Gastrocnemius medialis (tissue), 4 donors: ENCODE data around the gene PCK2. TPM values are rescaled to one million over a fixed set of nuclear protein-coding genes. Genes with fewer than 3 reads are reported as not detected.

ENCODE experiments used
- ATAC-seq, 2 donors: fragments of 150-250 bp; one replicate each; pipeline ENCODE4 v1.9.1; 2016
- DNase-seq, 2 donors: peaks; one replicate each; pipeline ENCODE4 v3.0.0-alpha.2; 2019
- H3K27ac ChIP-seq, 4 donors: fragments of 200-600 bp; sonication (generic); 1 replicate in 1 of 4; 2 replicates in 3 of 4; pipeline ENCODE4 v1.5.1; 2016 to 2018; ENCODE audit warnings: mild to moderate bottlenecking in 2 of 4, moderate library complexity in 1 of 4
- H3K27me3 ChIP-seq, 3 donors: fragments of 200-600 bp; sonication (generic) in 2 of 3; 1 replicate in 1 of 3; 2 replicates in 2 of 3; pipeline versions ENCODE4 v1.5.1 to v1.6.0; 2016 to 2019; ENCODE audit warnings: mild to moderate bottlenecking in 1 of 3, moderate library complexity in 1 of 3
- H3K36me3 ChIP-seq, 2 donors: fragments of 200-600 bp; sonication (generic) in 1 of 2; one replicate each; pipeline ENCODE4 v1.5.1; 2017 to 2018
- H3K4me1 ChIP-seq, 2 donors: fragments of 200-600 bp; sonication (generic) in 1 of 2; one replicate each; pipeline ENCODE4 v1.5.1; 2016 to 2017; ENCODE audit warnings: mild to moderate bottlenecking in 2 of 2
- H3K4me3 ChIP-seq, 4 donors: fragments of 200-600 bp; sonication (generic) in 3 of 4; 1 replicate in 1 of 4; 2 replicates in 3 of 4; pipeline ENCODE4 v1.5.1; 2016 to 2019; ENCODE audit warnings: mild to moderate bottlenecking in 2 of 4
- H3K9me3 ChIP-seq, 3 donors: fragments of 200-600 bp; sonication (generic) in 2 of 3; 1 replicate in 1 of 3; 2 replicates in 2 of 3; pipeline ENCODE4 v1.5.1; 2016 to 2019
- POLR2A ChIP-seq, 2 donors: fragments of 450-650 bp; IDR thresholded peaks; one replicate each; pipeline ENCODE4 v1.6.1; 2017; ENCODE audit warnings: antibody characterized with exemption in 2 of 2, mild to moderate bottlenecking in 2 of 2, moderate library complexity in 2 of 2
- in situ Hi-C, 4 donors: fragments of 200-750 bp; cut with MboI; loops; one replicate each; pipeline versions ENCODE4 v1.15.0 to v1.8.0; 2017; ENCODE audit warnings: low sequenced_read_pairs in 4 of 4
- intact Hi-C: fragments of 100-400 bp; cut with DNase I; formaldehyde crosslinking; loops from one replicate; pipeline ENCODE4 v1.15.1; 2023; ENCODE audit warnings: low total_unique reads
- total RNA-seq, 4 donors: library from RNA; depleted of rRNA; stranded (reverse); fragments of >200 nt; gene quantifications; one replicate each; pipeline versions ENCODE4 v1.1.0 to v1.2.3, GENCODE V29; 2016
- TF ChIP-seq, protein P1 (sequence below), 5 experiments: fragments of 450-650 bp in 3 of 5; fragments of 200-600 bp in 2 of 5; sonication (generic) in 2 of 5; IDR thresholded peaks in 4 of 5; conservative IDR thresholded peaks in 1 of 5; 1 replicate in 4 of 5; 2 replicates in 1 of 5; pipeline ENCODE4 v1.5.1; 2016 to 2019; ENCODE audit warnings: antibody characterized with exemption in 5 of 5, mild to moderate bottlenecking in 3 of 5, moderate library complexity in 3 of 5

Gene PCK2
- total RNA-seq, 4 donors from 2014 or later = 1.9 to 9.8 (median 3.6) TPM

GRCh38 chr14:24130717-24131548, 36.8 kb downstream of the PCK2 start:
- no peaks in the 10 kb centered on the region for H3K36me3 ChIP-seq
- DNase-seq (peak; percentile 77 to 90), ATAC-seq (peak; percentile 79 to 89)
- peaks cover 34 to 40% of the 10 kb centered on the region in 2 donors for H3K4me1 ChIP-seq
- no peaks in the 10 kb centered on the region for H3K9me3 ChIP-seq
- no peaks in the 10 kb centered on the region for H3K27me3 ChIP-seq
- H3K4me3 ChIP-seq = peak overlapping the region; percentile 44 to 56 (median 48)
- TF ChIP-seq, protein P1, sequence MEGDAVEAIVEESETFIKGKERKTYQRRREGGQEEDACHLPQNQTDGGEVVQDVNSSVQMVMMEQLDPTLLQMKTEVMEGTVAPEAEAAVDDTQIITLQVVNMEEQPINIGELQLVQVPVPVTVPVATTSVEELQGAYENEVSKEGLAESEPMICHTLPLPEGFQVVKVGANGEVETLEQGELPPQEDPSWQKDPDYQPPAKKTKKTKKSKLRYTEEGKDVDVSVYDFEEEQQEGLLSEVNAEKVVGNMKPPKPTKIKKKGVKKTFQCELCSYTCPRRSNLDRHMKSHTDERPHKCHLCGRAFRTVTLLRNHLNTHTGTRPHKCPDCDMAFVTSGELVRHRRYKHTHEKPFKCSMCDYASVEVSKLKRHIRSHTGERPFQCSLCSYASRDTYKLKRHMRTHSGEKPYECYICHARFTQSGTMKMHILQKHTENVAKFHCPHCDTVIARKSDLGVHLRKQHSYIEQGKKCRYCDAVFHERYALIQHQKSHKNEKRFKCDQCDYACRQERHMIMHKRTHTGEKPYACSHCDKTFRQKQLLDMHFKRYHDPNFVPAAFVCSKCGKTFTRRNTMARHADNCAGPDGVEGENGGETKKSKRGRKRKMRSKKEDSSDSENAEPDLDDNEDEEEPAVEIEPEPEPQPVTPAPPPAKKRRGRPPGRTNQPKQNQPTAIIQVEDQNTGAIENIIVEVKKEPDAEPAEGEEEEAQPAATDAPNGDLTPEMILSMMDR (IDR thresholded peaks at IDR 0.05 in 4 of 5, conservative IDR thresholded peaks at IDR 0.05 in 1 of 5) = no peak
- TF ChIP-seq POLR2A (IDR thresholded peaks at IDR 0.05) = peak in 1 of 2 donors; percentile 40
- H3K27ac ChIP-seq = peak overlapping the region; percentile 95 to 99 (median 98)
- in situ Hi-C loops = loop anchor here in 1 of 4 donors (25.0 kb wide), 1 partner anchor 819 kb away; the partner anchor contains the start of genes BCL2L2, PABPN1 and PPP1R3E
- intact Hi-C loops = loop anchor here (1.0 kb wide), 1 partner anchor 17 kb away; the partner anchor contains the start of genes DCAF11 and NRL

DNA sequence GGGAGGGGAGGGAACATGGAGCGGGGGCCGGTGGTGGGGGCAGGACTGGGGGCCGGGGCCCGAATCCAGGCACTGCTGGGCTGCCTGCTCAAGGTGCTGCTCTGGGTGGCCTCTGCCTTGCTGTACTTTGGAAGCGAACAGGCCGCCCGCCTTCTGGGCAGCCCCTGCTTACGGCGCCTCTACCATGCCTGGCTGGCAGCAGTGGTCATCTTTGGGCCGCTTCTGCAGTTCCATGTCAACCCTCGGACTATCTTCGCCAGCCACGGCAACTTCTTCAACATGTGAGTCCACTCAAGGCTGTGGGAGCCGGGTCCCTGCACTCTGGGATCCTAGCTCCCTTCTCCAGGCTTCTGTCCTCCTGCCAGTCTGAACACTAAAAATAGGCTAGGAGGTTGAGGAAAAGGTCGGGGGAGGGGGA, 37.4 kb downstream of the PCK2 start:
- peak; percentile 27 to 58 for ATAC-seq
- DNase-seq = peak in 1 of 2 donors; percentile 61
- no peaks in the 10 kb centered on the region for H3K27me3 ChIP-seq
- no peaks in the 10 kb centered on the region for H3K36me3 ChIP-seq
- peak overlapping the region; percentile 95 to 99 (median 98) for H3K27ac ChIP-seq
- intact Hi-C loops (loop anchor here (1.0 kb wide), 1 partner anchor 17 kb away; the partner anchor contains the start of genes DCAF11 and NRL), in situ Hi-C loops (loop anchor here in 1 of 4 donors (25.0 kb wide), 1 partner anchor 819 kb away; the partner anchor contains the start of genes BCL2L2, PABPN1 and PPP1R3E)
- peaks cover 34 to 42% of the 10 kb centered on the region in 2 donors for H3K4me1 ChIP-seq
- TF ChIP-seq, protein P1 (IDR thresholded peaks at IDR 0.05 in 4 of 5, conservative IDR thresholded peaks at IDR 0.05 in 1 of 5) = no peak
- TF ChIP-seq POLR2A (IDR thresholded peaks at IDR 0.05) = no peak
- peak overlapping the region; percentile 44 to 56 (median 48) for H3K4me3 ChIP-seq
- no peaks in the 10 kb centered on the region for H3K9me3 ChIP-seq

GRCh38 chr14:24132061-24132685, 38.1 kb downstream of the PCK2 start:
- Histone ChIP-seq H3K4me3 (peak overlapping the region; percentile 44 to 56 (median 48)), H3K36me3 (peaks cover 0 to 1% of the 10 kb centered on the region in 2 donors), H3K27ac (peak overlapping the region; percentile 95 to 99 (median 98)), H3K27me3 (no peaks in the 10 kb centered on the region), H3K9me3 (no peaks in the 10 kb centered on the region), H3K4me1 (peaks cover 40 to 48% of the 10 kb centered on the region in 2 donors)
- peak in 1 of 2 donors; percentile 69 for DNase-seq
- peak; percentile 5 to 14 for ATAC-seq
- in situ Hi-C loops = loop anchor here in 1 of 4 donors (25.0 kb wide), 1 partner anchor 820 kb away; the partner anchor contains the start of genes BCL2L2, PABPN1 and PPP1R3E
- intact Hi-C loops = no loop called here
- TF ChIP-seq POLR2A (IDR thresholded peaks at IDR 0.05) = peak in 1 of 2 donors; percentile 22
- TF ChIP-seq, protein P1 (IDR thresholded peaks at IDR 0.05 in 4 of 5, conservative IDR thresholded peaks at IDR 0.05 in 1 of 5) = no peak

DNA sequence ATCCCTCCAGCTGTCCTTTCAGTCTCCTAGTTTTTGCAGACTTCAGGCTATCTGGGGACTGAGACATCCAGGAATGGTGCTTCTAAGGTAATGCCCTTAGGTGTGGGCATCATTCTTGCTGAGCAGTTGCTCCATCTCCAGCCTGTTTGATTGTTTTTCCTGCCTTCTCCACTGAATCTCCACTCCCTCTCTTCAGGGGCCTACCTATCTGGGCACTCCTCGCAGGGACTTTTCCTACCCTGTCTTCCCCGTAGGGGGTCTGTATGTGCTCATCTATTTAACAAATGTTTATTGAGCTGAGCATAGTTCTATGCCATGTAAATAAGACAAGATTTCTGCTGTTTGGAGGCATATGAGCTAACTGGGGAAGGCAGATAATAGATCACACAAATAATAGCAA, 38.9 kb downstream of the PCK2 start:
- no peaks in the 10 kb centered on the region for H3K27me3 ChIP-seq
- in situ Hi-C loops (loop anchor here in 1 of 4 donors (25.0 kb wide), 1 partner anchor 821 kb away; the partner anchor contains the start of genes BCL2L2, PABPN1 and PPP1R3E), intact Hi-C loops (no loop called here)
- DNase-seq (no peak), ATAC-seq (no peak)
- no peaks in the 10 kb centered on the region for H3K9me3 ChIP-seq
- peak overlapping the region; percentile 95 to 99 (median 98) for H3K27ac ChIP-seq
- H3K4me1 ChIP-seq = peaks cover 47 to 56% of the 10 kb centered on the region in 2 donors
- peaks cover 0 to 9% of the 10 kb centered on the region in 2 donors for H3K36me3 ChIP-seq
- H3K4me3 ChIP-seq = peak overlapping the region in 1 of 4 donors; percentile 50
- no peak for TF ChIP-seq POLR2A (IDR thresholded peaks at IDR 0.05)
- TF ChIP-seq, protein P1 (IDR thresholded peaks at IDR 0.05 in 4 of 5, conservative IDR thresholded peaks at IDR 0.05 in 1 of 5) = no peak
